DOHH2 (cell line): ENCODE data around the gene DBET.
A peak's percentile ranks its signal among the peaks of the same experiment; 100 is the strongest.
"Not testable (repeated sequence)": the region's sequence is repeated elsewhere in the genome, so short reads cannot be mapped to it uniquely, and the experiment has no call there.

Experiments
- H3F3A ChIP-seq: fragments of 200-600 bp; sonication (generic), shearing (Covaris generic); 2 replicates; pipeline ENCODE4 v1.6.0; 2016; ENCODE audit warnings: antibody characterized with exemption, mild to moderate bottlenecking; ENCODE audit not compliant: control insufficient read depth, insufficient read depth
- H3K27ac ChIP-seq: fragments of 200-600 bp; sonication (generic); 2 replicates; pipeline ENCODE4 v1.5.1; 2014; ENCODE audit warnings: low read depth, mild to moderate bottlenecking, low read length, moderate library complexity
- H3K27me3 ChIP-seq: fragments of 200-600 bp; sonication (generic); 2 replicates; pipeline ENCODE4 v1.6.1; 2014; ENCODE audit warnings: mild to moderate bottlenecking, low read length, mixed read lengths; ENCODE audit not compliant: control insufficient read depth
- H3K36me3 ChIP-seq: fragments of 200-600 bp; sonication (generic); 2 replicates; pipeline ENCODE4 v1.6.1; 2014; ENCODE audit warnings: mild to moderate bottlenecking, low read length, moderate library complexity, mixed read lengths; ENCODE audit not compliant: control insufficient read depth
- H3K4me1 ChIP-seq: fragments of 200-600 bp; sonication (generic); 2 replicates; pipeline ENCODE4 v1.6.1; 2014; ENCODE audit warnings: mild to moderate bottlenecking, low read length, mixed read lengths; ENCODE audit not compliant: control insufficient read depth
- H3K4me2 ChIP-seq: fragments of 200-600 bp; sonication (generic); 2 replicates; pipeline ENCODE4 v1.6.0; 2014; ENCODE audit warnings: mild to moderate bottlenecking, low read length, moderate library complexity
- H3K4me3 ChIP-seq: fragments of 200-600 bp; sonication (generic); 2 replicates; pipeline ENCODE4 v1.5.1; 2014; ENCODE audit warnings: mild to moderate bottlenecking, low read length, mixed read lengths
- H3K79me2 ChIP-seq: fragments of 200-600 bp; sonication (generic); 2 replicates; pipeline ENCODE4 v1.6.1; 2014; ENCODE audit warnings: mild to moderate bottlenecking, low read length, mixed read lengths; ENCODE audit not compliant: control insufficient read depth
- H3K9me2 ChIP-seq: fragments of 200-600 bp; sonication (generic); replicated peaks from 2 replicates; pipeline ENCODE4 v1.6.1; 2014; ENCODE audit warnings: mild to moderate bottlenecking, low read length, mixed read lengths; ENCODE audit not compliant: control insufficient read depth
- H3K9me3 ChIP-seq: fragments of 200-600 bp; sonication (generic); 2 replicates; pipeline ENCODE4 v1.6.1; 2014; ENCODE audit warnings: antibody characterized with exemption, low read length, mixed read lengths; ENCODE audit not compliant: control insufficient read depth, insufficient read depth
- H4K20me1 ChIP-seq: fragments of 200-600 bp; sonication (generic); 2 replicates; pipeline ENCODE4 v1.6.0; 2014; ENCODE audit warnings: low read depth, mild to moderate bottlenecking, antibody characterized with exemption, low read length, moderate library complexity; ENCODE audit not compliant: control insufficient read depth, insufficient read depth

The DBET gene

DNA sequence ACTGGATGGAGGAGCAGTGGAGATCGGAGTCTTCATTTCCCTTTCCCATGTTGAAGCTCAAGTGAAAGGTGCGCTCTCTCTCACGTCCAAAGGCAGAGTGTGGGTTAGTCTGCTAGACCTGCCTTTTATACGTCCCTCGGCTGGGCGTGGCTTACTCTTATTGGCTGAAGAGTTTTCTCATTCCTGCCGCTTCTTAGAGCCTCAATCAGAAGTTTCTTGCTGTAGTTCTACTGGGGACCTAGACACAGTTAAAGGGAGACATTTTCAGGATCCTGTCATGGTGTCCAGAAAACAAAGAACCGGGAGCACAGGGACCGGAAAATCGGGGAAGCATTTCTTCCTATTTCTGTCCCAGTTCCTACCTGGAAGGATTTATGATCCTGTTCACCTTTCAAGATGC lies 37.1 kb upstream of the DBET start, which contains the start of gene FRG2:
Gene FRG2, minus strand, starts transcription at position 101 of the 400 bp plus-strand sequence. Its CDS starts 52 bp downstream, at position 49.
- not testable (repeated sequence) for H3F3A ChIP-seq, H3K9me2 ChIP-seq, H3K27me3 ChIP-seq, H3K79me2 ChIP-seq, H3K4me2 ChIP-seq, H3K4me3 ChIP-seq, H3K4me1 ChIP-seq, H3K9me3 ChIP-seq, H4K20me1 ChIP-seq, H3K27ac ChIP-seq, H3K36me3 ChIP-seq

DNA sequence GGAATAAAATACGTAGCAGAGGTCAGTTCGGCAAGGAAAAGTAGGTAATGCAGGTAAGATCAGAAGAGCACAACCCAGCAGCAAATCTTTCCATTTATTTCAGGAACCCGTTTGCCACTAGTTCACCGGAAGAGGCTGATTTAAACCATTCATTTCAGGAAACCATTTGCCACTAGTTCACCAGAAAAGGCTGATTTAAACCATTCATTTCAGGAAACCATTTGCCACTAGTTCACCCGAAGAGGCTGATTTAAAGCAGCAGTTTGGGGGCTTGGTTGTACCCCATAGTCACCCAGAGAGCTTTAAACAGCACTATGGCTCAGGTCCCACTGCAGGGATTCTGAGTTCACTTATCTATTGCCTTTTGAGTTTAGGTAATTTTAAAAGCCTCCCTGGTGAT lies 33.0 kb upstream of the DBET start:
- H3K79me2 ChIP-seq, H3K27me3 ChIP-seq, H3K4me3 ChIP-seq, H3F3A ChIP-seq, H3K4me1 ChIP-seq, H3K27ac ChIP-seq, H4K20me1 ChIP-seq, H3K9me2 ChIP-seq, H3K4me2 ChIP-seq, H3K9me3 ChIP-seq, H3K36me3 ChIP-seq: not testable (repeated sequence)

DNA sequence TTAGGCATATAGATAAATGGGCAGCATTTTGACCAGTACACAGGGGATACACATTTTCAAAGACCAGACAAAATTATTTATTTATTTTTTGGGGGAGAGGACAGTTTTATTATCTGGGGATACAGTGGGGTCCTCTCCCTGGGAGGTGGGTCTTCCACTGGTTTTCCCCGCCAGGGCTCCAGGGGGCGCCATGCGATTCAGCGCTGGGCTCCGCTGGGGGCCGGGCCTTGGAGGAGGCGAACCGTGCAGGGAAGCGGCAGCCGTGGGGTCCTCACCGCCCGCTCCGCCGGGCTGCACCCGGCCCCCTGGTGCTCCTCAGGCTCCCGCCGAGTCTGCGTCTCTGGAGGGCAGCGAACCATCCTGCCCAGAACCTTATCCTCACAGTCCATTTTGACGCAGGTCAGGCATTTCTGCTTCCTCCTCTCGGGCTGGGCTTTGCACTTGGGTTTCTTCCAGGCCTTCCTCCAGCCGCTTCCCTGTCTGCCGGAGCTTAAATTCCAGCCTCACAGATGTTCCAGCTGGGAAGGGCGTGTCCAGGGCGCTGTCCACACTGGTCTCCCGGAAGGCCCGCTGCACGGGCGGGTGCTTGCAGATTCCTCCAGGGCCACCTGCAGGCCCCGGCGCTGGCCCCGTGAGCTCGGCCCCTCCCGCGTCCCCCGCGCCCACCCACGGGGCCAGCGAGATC lies 26.5 kb upstream of the DBET start:
- not testable (repeated sequence) for H3K4me2 ChIP-seq, H3K36me3 ChIP-seq, H3K4me3 ChIP-seq, H3K27me3 ChIP-seq, H3K9me2 ChIP-seq, H3K9me3 ChIP-seq, H3K4me1 ChIP-seq, H3F3A ChIP-seq, H4K20me1 ChIP-seq, H3K79me2 ChIP-seq, H3K27ac ChIP-seq

DNA sequence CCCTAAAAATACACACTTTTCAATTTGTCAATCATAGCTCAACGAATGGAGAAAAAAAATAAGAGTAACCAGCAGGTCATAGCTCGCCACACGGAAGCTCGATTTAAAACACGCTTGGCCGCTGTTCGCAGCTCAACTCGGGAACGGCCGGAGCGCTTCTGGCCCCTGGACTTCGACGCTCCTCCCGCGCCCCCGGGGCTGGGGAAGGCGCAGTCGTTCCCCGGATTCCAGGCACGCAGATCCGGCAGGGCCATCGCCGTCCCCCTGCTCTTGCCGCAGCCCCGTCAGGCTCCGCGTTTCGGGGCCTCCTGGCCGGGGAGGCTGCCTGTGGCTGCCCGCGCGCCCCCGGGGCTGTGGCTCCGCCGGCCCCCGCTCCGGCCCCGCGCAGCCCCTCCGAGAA lies 23.4 kb upstream of the DBET start:
- H4K20me1 ChIP-seq, H3K79me2 ChIP-seq: not testable (repeated sequence)

DNA sequence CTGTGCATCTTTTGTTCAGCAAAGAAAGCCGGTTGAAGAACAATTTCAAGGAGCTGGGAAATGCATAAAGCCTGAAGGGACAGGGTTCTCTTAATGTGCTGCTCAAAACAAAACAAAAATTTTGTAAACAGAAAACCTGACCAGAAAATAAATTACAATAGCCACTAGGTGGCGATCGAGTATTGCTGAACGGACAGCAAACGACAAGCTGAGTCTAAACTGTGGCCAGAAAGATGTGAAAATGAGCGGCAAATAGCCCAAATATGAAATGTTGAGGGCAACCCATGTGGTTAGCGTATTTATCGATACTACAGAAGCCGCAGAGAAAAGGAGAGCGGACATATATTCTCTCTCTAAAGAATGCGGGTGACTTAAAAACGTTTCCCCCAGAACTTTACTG lies 16.7 kb upstream of the DBET start:
- not testable (repeated sequence) for H4K20me1 ChIP-seq, H3K4me3 ChIP-seq, H3K9me3 ChIP-seq, H3K4me2 ChIP-seq, H3K9me2 ChIP-seq, H3K79me2 ChIP-seq, H3K27ac ChIP-seq, H3K27me3 ChIP-seq, H3F3A ChIP-seq, H3K36me3 ChIP-seq, H3K4me1 ChIP-seq

More for the DNA sequence above, 23.4 kb upstream of the DBET start:
- H3K36me3 ChIP-seq, H3K4me2 ChIP-seq, H3K4me1 ChIP-seq, H3K27ac ChIP-seq, H3K9me3 ChIP-seq, H3K27me3 ChIP-seq, H3K9me2 ChIP-seq, H3F3A ChIP-seq, H3K4me3 ChIP-seq: not testable (repeated sequence)

DNA sequence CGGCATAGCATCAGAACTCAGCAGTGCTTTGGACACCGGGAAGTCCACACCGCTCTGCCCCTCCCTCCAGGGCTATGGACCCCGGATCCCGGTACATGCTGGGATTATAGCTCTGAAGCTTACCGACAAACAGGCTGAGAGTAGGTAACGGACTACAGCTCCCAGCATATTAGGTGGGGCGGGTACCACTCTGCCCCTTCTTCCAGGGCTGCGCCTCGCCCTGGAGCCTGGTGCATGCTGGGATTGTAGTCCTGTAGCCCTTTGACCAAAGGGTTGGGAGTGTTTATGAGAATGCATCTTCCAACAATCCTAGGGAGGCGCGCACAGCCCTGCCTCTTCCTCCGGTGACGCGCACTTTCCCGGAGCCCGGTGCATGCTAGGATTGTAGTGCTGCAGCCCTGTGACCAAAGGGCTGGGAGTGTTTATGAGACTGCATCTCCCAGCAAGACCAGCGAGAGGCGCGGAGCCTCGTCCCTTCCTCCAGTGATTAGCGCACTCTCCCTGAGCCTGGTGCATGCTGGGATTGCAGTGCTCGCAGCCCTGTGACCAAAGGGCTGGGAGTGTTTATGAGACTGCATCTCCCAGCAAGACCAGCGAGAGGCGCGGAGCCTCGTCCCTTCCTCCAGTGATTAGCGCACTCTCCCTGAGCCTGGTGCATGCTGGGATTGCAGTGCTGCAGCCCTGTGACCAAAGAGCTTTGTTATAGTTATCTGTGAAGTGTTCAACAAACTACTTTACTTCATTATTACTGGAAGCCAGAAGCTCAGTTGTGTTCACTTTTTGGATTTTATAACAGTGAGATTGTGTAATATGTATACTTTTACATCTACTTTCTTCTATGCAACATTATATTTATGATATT lies 14.7 kb upstream of the DBET start:
- H4K20me1 ChIP-seq, H3K27ac ChIP-seq, H3F3A ChIP-seq, H3K79me2 ChIP-seq, H3K9me2 ChIP-seq, H3K4me1 ChIP-seq, H3K27me3 ChIP-seq, H3K9me3 ChIP-seq, H3K36me3 ChIP-seq, H3K4me2 ChIP-seq: not testable (repeated sequence)
- H3K4me3 ChIP-seq, result peak overlapping the region; percentile 42; the same call in 1 of the 2 replicates

DNA sequence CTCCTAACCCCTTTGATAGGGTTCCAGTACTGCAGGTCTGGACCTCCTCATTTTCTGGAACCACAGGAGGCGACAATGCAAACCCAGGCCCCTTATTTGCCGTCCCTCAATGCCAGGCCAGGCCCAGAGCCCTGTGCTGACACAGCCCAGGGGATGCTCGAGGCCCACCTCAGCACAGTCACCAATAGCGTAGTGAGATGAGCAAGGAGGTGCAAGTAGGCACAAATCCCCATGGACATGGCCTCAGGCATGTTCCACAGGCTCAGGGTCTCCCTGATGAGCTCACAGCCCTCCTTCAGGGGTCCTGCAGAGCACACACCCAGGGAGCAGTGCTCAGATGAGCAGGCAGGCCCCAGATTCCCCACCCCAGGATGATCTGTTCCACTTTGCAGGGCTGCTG lies 5.3 kb upstream of the DBET start:
- H3K79me2 ChIP-seq, H3K9me3 ChIP-seq, H3K27me3 ChIP-seq, H3K27ac ChIP-seq, H3K4me3 ChIP-seq, H3K9me2 ChIP-seq, H3K4me1 ChIP-seq, H3K36me3 ChIP-seq, H3F3A ChIP-seq, H4K20me1 ChIP-seq, H3K4me2 ChIP-seq: not testable (repeated sequence)

DNA sequence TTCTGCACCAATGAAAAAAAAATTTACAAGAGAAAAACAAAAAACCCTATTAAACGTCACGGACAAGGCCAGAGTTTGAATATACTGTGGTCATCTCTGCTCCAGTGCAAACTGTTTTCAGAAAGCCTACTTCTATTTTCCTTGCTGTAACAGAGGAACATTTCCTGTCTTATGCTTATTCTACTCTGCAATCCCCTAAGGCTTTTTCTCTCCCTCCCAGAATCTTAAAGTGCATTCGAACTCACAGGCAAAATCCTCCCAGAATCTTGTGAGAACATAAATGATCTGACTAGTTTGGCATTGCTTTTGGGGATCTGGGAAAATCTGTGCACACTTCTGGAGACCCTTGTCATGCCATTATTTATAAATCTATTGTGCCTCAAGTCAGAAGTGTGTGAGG lies 503 bp downstream of the DBET start:
- H3K27ac ChIP-seq, H3K4me2 ChIP-seq, H3K27me3 ChIP-seq, H3K36me3 ChIP-seq, H3K9me3 ChIP-seq, H3K79me2 ChIP-seq, H3K4me1 ChIP-seq, H4K20me1 ChIP-seq, H3F3A ChIP-seq, H3K9me2 ChIP-seq, H3K4me3 ChIP-seq: not testable (repeated sequence)
